Activated T-cell treated with anti-CD3 and anti-CD28 coated beads, Interleukin-2, amount 50 U/mL, for 1 hour (primary cell): ENCODE data around the gene ECSCR.

ENCODE experiments used
- DNase-seq: peaks from one replicate; pipeline ENCODE4 v3.0.0-alpha.2; 2020

ECSCR gene

DNA sequence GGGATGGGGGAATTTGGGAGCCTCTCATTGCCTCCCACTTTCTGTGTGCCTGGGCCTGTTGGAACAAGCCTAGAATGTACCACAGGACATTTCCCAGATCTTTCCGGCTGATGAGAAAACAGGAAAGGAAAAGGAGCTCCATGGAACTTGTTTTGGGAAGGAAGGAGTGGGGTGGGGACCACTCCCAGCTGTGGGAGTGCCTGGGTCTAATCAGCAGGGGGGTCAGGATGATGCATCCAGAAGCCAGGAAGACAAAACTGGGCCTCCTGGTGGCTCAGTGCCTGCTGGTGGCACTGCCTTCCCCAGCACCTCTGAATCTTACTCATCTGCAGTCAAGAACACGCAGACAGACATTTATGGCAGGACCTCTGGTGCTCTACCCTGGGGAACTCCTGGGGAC is 11.0 kb upstream of the ECSCR start:
- DNase-seq = no peak

- DNase-seq = no peak
Observed at GRCh38 chr5:139473105-139473504, 10.6 kb upstream of the ECSCR start.

- no peak for DNase-seq
Observed at GRCh38 chr5:139472386-139473030, 10.0 kb upstream of the ECSCR start.

DNA sequence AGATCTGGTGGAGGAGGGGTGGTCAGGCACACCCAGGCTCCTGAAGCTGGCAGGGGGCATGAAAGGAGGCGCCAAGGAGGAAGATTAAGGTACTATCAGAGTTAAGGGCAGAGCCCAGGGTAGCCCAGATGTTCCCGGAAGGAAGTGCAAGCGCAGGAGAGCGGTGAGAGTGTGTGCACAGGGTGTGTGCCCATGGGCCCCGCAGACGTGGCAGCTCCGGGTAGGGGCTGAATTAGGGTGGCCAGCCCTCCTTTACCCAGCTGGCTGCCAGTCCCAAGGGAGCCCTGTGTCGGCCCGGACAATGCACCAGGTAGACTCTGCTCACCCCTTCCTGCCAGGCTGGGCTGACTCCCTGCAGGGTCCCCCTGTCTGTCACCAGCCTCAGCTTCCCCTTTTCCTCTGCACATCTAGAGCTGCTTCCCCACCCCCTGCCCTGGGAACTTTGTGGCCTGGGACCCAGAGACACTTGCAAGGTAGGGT is 8.3 kb upstream of the ECSCR start, which contains the start of gene SMIM33:
SMIM33 (plus strand) TSS at position 184 of the 480 bp plus-strand sequence; CDS start at position 302, 118 bp downstream.
- peak; percentile 55 for DNase-seq

- DNase-seq = no peak
Observed at GRCh38 chr5:139468421-139468931, 5.9 kb upstream of the ECSCR start.

GRCh38 chr5:139461698-139462097 is 845 bp downstream of the ECSCR start:
- DNase-seq = no peak

DNA sequence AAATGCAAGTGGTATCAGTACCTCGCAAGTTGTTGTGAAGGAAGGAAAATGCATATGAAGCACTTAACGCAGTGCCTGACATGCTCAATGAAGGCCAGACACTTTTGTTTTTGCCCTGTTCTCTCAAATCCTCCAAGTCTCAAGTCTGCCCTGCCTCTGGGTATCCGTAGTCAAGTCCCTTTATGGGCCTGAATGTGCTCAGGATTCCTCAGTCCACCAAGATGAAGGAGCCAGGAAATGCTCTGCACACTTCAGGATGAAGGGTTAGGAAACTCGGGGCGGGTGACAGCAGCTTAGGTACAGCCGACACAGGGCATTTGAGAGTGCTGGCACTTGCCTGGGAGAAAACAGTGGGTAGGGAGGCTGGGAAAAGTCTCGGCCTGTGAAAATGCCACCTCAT is 1.4 kb downstream of the ECSCR start:
- DNase-seq = no peak

- DNase-seq = no peak
Observed at GRCh38 chr5:139460455-139460854, 2.1 kb downstream of the ECSCR start.

- no peak for DNase-seq
Observed at GRCh38 chr5:139459451-139459934, 3.0 kb downstream of the ECSCR start.

GRCh38 chr5:139458580-139459407 is 3.7 kb downstream of the ECSCR start:
- peak; percentile 67 for DNase-seq

DNA sequence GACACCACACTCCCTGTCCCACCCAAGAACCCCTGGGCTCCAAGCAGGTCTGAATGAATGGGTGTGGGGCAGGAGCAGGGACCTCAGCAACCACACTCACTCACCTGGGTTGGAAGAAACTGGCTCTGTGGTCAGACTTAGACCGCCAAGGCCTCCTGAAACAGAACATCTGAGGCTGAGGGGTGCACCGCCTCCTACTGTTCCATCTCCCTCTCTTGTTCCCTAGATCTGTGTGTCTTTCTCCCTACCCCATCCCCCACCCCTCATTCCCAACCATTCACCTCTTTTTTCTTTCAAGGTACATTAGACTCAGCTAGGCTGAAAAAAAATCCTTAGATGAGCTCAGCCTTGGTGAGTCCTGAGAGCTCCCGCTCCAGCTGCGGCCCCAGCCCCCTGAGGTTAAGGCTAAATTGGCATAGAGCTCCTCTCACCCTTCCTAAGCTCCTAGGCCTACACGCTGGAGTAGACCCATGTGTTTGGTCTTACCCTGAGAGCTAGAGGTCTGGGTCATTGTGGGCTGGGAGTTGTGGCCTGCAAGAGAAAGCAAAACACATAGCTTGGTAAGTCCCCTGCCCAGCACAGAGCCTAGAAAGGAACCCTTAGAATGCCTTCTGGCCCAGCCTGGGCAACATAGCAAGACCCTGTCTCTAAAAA is 4.8 kb downstream of the ECSCR start:
- no peak for DNase-seq

- no peak for DNase-seq
Observed at GRCh38 chr5:139457241-139457640, 5.3 kb downstream of the ECSCR start.

DNA sequence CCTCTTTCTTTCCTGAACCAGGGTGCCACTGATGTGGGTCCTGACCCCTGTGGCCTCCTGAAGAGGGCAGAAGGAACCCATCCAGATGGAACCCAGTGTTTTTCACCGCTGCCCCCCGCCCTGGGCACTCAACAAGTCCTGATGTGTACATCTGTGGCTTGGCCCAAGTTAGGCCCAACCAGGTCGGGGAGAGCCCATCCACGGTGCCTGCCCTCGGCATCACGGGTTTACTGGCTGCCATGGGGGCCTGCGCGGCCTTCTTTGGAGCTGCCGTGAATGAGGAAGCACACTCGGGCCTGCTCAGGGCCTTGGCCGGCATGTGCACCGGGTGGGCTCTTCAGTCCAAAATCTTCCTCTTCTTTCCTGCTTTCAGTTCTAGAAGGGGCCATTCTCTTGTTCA is 5.8 kb downstream of the ECSCR start:
- DNase-seq = no peak

DNA sequence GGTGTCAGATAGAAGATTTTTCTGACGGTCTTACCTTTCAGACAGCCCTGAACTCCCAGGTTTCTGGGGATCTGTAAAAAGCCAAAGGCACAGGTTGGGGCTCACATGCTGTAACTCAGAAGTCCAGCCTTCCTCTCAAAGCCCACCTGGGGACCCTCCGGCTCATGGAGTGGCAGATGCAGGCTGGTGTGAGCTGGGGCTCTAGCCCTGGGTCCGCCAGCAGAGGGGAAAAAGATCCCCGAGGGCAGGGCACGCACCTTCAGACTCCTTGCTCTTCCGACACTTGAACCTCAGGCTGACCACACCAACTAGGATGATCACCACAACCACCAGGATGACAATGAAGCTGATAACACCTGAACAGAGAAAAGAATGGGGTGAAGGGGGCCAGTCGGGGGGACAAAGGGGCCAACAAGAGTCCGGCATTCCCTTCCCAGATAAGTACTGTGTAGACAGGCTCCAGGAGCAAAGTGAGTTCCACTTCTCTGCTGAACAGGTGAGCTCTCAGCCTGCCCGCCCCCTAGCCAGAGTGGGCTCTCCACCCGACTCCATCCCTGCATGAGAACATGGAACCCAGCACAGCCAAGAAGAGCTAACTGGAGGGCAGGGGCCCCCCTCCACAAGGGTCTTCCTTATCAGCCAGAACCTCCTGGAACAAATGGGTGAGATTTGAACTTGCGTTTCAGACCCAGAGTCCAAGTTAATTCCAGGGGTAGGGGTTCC is 7.8 kb downstream of the ECSCR start:
- DNase-seq = no peak

GRCh38 chr5:139453683-139454567 is 8.6 kb downstream of the ECSCR start:
- DNase-seq = no peak

- DNase-seq = no peak
Observed at GRCh38 chr5:139451878-139452660, 10.5 kb downstream of the ECSCR start.

- no peak for DNase-seq
Observed at GRCh38 chr5:139451176-139451575, 11.4 kb downstream of the ECSCR start.

DNA sequence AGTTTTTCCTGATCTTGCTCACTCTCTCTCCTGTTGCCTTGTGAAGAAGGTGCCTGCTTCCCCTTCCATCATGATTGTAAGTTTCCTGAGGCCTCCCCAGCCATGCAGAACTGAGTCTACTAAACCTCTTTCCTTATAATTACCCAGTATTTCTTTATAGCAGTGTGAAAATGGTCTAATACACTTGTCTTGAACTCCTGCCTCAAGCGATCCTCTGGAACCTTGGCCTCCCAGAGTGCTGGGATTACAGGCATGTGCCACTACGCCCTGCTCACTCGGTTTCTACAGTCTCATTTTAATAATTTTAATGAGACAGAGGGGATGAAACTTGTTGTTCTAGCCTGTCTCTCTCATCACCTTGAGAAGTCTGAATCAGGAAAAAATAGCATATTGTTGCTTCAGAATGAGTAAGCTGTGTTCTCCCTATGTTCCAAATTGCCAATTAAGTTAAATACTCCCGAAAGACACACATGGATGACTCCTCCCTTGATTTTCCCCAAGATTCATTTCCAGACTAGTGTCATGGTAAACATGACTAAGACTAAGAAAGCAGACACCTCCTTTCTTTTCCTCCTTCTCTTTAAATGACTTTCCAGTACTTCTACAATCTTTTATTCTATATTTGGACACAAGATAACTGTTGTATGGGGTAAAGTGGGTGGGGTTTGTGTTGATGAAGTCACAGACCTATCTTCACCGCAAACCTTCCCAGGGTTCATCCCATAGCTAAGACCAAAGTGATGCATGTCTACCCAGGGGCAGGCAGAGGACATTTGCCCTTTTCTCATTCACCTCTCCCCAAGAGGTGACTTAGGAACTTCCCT is 15.4 kb downstream of the ECSCR start:
- no peak for DNase-seq

DNA sequence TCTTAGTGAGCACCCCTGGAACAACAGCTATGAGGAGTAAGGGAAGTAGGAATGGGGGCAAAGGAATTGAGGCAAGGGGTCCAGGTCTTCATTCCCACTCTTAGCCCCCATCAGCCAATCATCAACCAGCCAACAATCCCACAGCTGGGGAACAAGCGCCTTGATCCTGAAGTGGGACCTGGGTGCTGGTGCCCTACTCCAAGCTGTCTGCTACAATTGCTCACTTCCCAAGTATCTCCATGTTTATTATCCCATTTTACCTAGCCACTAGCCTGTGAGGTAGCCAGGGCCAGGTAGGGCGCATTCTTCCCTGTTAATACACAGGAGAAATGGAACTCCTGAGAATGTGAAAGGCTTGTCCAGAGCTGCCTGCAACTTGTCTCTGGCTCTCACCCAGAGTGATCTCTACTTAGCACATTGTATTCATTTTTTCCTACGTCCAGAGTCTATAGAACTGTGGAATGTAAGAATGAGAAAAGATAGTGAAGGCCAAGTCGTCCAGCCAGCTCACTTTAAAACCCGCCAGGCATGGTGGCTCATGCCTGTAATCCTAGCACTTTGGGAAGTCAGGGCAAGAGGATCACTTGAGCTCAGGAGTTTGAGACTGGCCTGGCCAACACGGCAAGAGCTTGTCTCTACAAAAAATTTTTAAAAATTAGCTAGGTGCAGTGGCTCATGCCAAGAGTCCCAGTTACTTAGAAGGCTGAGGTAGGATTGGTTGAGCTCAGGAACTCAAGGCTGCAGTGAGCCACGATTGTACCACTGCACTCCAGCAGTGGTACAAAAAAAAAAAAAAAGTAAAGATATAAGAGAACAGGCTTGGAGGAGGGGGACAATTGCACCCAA is 17.0 kb downstream of the ECSCR start:
- no peak for DNase-seq
